ENCODE data around the gene RXFP1.

Gene RXFP1

DNA sequence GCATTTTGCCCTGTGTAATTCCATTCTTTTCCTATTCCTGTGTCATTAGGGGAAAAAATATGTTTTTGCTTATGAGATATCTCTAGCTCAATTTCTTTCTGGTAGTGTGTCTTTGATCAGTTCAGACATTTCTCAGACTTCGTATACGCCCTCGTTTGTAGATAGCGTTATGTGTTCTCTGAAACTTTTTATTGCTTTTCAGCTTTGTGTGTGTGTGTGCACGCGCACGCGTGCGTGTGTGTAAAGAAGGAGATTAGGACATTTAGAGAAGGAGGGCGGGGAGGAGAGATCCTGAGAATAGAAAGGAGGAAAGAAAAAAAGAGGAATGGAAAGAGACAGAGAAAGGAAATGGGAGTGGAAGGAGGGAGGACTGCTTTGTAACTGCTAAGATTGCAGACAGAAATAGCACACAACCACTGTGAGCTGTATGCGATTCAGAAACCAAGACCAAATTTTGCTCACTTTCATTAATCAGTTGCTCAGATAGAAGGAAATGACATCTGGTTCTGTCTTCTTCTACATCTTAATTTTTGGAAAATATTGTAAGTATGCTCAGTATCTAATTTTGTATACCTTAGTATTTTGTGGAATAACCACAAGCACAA is at the start of gene RXFP1:
Gene RXFP1 (plus strand): TSS at position 399 of the 605 bp plus-strand sequence. CDS start 95 bp downstream, at position 494.
- TF ChIP-seq, protein P1, sequence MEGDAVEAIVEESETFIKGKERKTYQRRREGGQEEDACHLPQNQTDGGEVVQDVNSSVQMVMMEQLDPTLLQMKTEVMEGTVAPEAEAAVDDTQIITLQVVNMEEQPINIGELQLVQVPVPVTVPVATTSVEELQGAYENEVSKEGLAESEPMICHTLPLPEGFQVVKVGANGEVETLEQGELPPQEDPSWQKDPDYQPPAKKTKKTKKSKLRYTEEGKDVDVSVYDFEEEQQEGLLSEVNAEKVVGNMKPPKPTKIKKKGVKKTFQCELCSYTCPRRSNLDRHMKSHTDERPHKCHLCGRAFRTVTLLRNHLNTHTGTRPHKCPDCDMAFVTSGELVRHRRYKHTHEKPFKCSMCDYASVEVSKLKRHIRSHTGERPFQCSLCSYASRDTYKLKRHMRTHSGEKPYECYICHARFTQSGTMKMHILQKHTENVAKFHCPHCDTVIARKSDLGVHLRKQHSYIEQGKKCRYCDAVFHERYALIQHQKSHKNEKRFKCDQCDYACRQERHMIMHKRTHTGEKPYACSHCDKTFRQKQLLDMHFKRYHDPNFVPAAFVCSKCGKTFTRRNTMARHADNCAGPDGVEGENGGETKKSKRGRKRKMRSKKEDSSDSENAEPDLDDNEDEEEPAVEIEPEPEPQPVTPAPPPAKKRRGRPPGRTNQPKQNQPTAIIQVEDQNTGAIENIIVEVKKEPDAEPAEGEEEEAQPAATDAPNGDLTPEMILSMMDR (IDR thresholded peaks at IDR 0.05; ENCODE audit: insufficient read depth, low read depth, low read length, missing control alignments) = no peak
- H3K4me3 ChIP-seq (ENCODE audit: low read length) = no peak within 1 kb of the TSS
- no peak for DNase-seq (ENCODE audit: low read depth)

DNA sequence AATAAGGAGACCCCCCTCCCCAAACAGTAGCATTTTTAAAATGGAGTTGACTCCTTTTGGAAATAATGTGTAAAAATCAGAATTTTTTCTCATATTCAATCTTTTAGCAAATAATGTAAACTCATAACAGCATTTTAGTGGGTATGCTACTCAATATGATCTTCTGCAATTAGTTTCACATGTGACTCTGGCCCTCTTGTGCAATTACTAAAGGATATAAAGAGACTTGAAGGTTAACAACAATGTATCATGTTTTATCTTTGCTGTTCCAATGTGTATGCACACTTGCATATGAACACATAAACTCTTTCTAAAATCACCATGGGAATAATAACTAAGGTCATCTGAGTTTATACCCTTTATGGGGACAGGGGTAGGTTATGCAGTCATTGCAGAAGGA is 39.9 kb upstream of the RXFP1 start:
- no peak overlapping the region for H3K4me3 ChIP-seq (ENCODE audit: low read length)
- no peak for DNase-seq (ENCODE audit: low read depth)
- TF ChIP-seq, protein P1 (IDR thresholded peaks at IDR 0.05; ENCODE audit: insufficient read depth, low read depth, low read length, missing control alignments) = no peak

- peak; percentile 22 for DNase-seq (ENCODE audit: low read depth)
- no peak overlapping the region for H3K4me3 ChIP-seq (ENCODE audit: low read length)
- TF ChIP-seq, protein P1 (IDR thresholded peaks at IDR 0.05; ENCODE audit: insufficient read depth, low read depth, low read length, missing control alignments) = no peak
Measured at GRCh38 chr4:158484173-158484885, 37.4 kb upstream of the RXFP1 start.

DNA sequence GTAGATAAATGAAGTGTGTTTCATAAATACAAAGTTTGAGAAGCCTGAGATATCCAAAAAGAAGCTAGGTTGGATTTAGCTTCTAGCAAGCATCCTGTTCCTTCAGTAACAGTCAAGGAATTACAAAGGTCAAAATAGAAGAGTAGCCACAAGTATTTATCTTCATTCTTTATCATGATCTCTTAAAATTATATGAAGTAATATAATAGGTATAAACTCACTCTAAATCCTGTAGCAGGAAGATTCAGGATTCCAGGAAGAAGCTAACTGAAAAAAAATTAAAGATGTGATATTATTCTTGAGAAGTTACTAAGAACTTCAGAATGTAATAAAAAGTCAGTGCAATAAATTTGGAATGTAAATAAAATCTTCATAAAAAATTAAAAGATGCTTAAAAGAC is 31.1 kb upstream of the RXFP1 start:
- TF ChIP-seq, protein P1 (IDR thresholded peaks at IDR 0.05; ENCODE audit: insufficient read depth, low read depth, low read length, missing control alignments) = no peak
- H3K4me3 ChIP-seq (ENCODE audit: low read length) = no peak overlapping the region
- DNase-seq (ENCODE audit: low read depth) = no peak

DNA sequence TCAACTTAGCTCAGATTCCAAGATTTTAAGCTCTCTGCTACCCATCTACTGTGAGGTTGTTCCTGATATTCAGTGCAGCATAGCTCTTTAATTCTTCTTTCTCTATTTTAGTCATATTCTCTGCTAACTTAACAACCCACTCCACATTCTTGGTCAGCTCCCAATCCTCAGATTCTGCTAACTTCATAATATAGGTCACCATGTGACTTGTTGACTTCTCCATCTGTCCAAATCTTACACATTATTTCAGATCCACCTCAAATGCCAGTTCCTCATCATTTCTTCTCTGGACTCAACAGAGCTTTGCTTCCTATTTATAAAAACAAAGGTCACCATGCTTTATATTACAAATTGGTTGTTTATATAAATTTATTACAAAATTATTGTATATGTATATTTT is 29.3 kb upstream of the RXFP1 start:
- TF ChIP-seq, protein P1 (IDR thresholded peaks at IDR 0.05; ENCODE audit: insufficient read depth, low read depth, low read length, missing control alignments) = no peak
- no peak for DNase-seq (ENCODE audit: low read depth)

GRCh38 chr4:158496030-158496741 is 25.5 kb upstream of the RXFP1 start:
- TF ChIP-seq, protein P1 (IDR thresholded peaks at IDR 0.05; ENCODE audit: insufficient read depth, low read depth, low read length, missing control alignments) = peak; percentile 58
- no peak overlapping the region for H3K4me3 ChIP-seq (ENCODE audit: low read length)
- DNase-seq (ENCODE audit: low read depth) = peak; percentile 59

More for the DNA sequence above, 29.3 kb upstream of the RXFP1 start:
- no peak overlapping the region for H3K4me3 ChIP-seq (ENCODE audit: low read length)

Data from epithelial cell of esophagus (primary cell).